OCI-LY1 (cell line): Measurements from ENCODE around the gene GGA2.

ENCODE experiments used
- H2AFZ ChIP-seq: fragments of 200-600 bp; sonication (generic), shearing (Covaris generic); 2 replicates; pipeline ENCODE4 v1.6.0; 2014; ENCODE audit warnings: antibody characterized with exemption, mild to moderate bottlenecking, low read length
- H3F3A ChIP-seq: fragments of 200-600 bp; sonication (generic), shearing (Covaris generic); 2 replicates; pipeline ENCODE4 v1.6.0; 2014; ENCODE audit warnings: mild to moderate bottlenecking, antibody characterized with exemption, low read length, moderate library complexity; ENCODE audit not compliant: insufficient read depth
- H3K27ac ChIP-seq: fragments of 200-600 bp; sonication (generic); 2 replicates; pipeline ENCODE4 v1.5.1; 2014; ENCODE audit warnings: low read length, mixed run types, mild to moderate bottlenecking, low read depth; ENCODE audit not compliant: poor library complexity, severe bottlenecking
- H3K27me3 ChIP-seq: fragments of 200-600 bp; sonication (generic); 2 replicates; pipeline ENCODE4 v1.6.0; 2014; ENCODE audit warnings: antibody characterized with exemption, mild to moderate bottlenecking, low read length, moderate library complexity; ENCODE audit not compliant: insufficient read depth
- H3K36me3 ChIP-seq: fragments of 200-600 bp; sonication (generic); 2 replicates; pipeline ENCODE4 v1.6.1; 2014; ENCODE audit warnings: mild to moderate bottlenecking, antibody characterized with exemption, low read length, moderate library complexity, mixed read lengths; ENCODE audit not compliant: insufficient read depth
- H3K4me1 ChIP-seq: fragments of 200-600 bp; sonication (generic); 2 replicates; pipeline ENCODE4 v1.5.1; 2014; ENCODE audit warnings: mild to moderate bottlenecking, low read length, moderate library complexity; ENCODE audit not compliant: insufficient read depth, severe bottlenecking
- H3K4me2 ChIP-seq: fragments of 200-600 bp; sonication (generic), shearing (Covaris generic); 2 replicates; pipeline ENCODE4 v1.6.1; 2014; ENCODE audit warnings: low read length
- H3K4me3 ChIP-seq: fragments of 200-600 bp; sonication (generic); 2 replicates; pipeline ENCODE4 v1.5.1; 2014; ENCODE audit warnings: low read length, low read depth, mild to moderate bottlenecking, mixed read lengths; ENCODE audit not compliant: poor library complexity, severe bottlenecking
- H3K79me2 ChIP-seq: fragments of 200-600 bp; shearing (Covaris generic); 2 replicates; pipeline ENCODE4 v1.6.1; 2016; ENCODE audit warnings: mixed run types, low read length, mixed read lengths; ENCODE audit not compliant: insufficient read depth
- H3K9ac ChIP-seq: fragments of 200-600 bp; sonication (generic), shearing (Covaris generic); 2 replicates; pipeline ENCODE4 v1.6.1; 2014; ENCODE audit warnings: mild to moderate bottlenecking, low read length, mixed read lengths
- H3K9me2 ChIP-seq: fragments of 200-600 bp; sonication (generic), shearing (Covaris generic); 2 replicates; pipeline ENCODE4 v1.6.1; 2014; ENCODE audit warnings: low read depth, mild to moderate bottlenecking, low read length, mixed read lengths
- H3K9me3 ChIP-seq: fragments of 200-600 bp; shearing (Covaris generic); 2 replicates; pipeline ENCODE4 v1.6.1; 2014; ENCODE audit warnings: low read length, mixed read lengths
- H4K20me1 ChIP-seq: fragments of 200-600 bp; sonication (generic), shearing (Covaris generic); 2 replicates; pipeline ENCODE4 v1.6.0; 2016; ENCODE audit warnings: mild to moderate bottlenecking, low read length; ENCODE audit not compliant: insufficient read depth
- EZH2 ChIP-seq: fragments of 200-600 bp; sonication (generic), shearing (Covaris generic); IDR thresholded peaks from 2 replicates; pipeline ENCODE4 v1.8.0; 2017; ENCODE audit warnings: borderline replicate concordance, mixed run types, mild to moderate bottlenecking, antibody characterized with exemption, low read length, moderate library complexity, mixed read lengths
- TF ChIP-seq, protein P1 (sequence below): fragments of 200-600 bp; sonication (generic), shearing (Covaris generic); IDR thresholded peaks from 2 replicates; pipeline ENCODE4 v1.5.1; 2017; ENCODE audit warnings: mild to moderate bottlenecking, antibody characterized with exemption, low read length, moderate library complexity, mixed read lengths

GGA2 gene

DNA sequence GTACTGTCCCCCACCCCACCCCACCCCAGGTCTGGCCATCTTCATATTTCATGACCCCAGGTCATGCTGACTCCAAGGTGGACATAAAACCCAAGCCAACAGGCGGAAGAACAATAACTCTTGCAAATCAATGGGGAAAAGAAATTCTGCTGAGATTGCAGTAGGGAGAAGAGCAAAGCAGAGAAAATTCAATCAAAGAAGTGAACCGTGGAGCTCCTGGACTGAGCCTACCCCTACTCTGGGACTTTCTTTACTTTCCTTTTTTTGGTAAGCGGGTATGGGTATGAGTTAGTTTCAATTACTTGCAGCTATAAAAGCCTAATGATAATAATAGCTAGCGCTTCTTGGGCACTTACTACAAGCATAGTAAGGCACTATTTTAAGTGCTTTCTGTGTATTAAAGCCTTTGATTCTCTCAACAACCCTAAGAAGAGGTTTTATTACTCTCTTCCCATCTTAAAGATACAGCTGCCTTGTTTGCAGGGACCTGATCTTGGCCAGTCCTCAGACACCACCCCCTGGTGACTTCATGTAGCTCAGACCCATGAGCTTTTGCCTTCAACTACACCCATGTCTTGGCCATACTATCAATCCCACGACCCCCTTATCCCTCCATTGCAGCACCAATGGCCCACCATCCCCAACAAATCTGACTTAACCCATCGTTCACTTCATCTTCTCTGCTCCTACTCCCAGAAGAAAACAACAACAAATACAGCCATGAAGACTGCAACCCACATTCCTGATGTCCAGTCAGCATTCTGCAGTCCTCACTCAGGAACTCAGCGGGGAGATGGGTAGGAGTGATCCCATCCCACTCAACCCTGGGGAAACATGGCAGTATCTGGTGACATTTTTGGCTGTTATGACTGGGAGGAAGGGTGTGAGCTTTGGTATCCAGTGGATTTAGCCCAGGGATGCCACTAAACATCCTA is 4.4 kb downstream of the GGA2 start:
- Histone ChIP-seq H3K9ac (peak overlapping the region; percentile 54; the same call in 1 of the 2 replicates), H4K20me1 (no peaks in the 10 kb centered on the region), H3F3A (no peaks in the 10 kb centered on the region), H3K36me3 (peaks cover 44% of the 10 kb centered on the region; the same call in 1 of the 2 replicates), H3K4me1 (peaks cover 80% of the 10 kb centered on the region), H3K9me3 (no peaks in the 10 kb centered on the region), H3K27ac (peak overlapping the region; percentile 84), H3K4me3 (peak overlapping the region; percentile 95), H3K4me2 (peak overlapping the region; percentile 89), H3K9me2 (no peaks in the 10 kb centered on the region), H3K79me2 (peaks cover 90% of the 10 kb centered on the region), H2AFZ (no peak overlapping the region), H3K27me3 (no peaks in the 10 kb centered on the region)
- TF ChIP-seq, protein P1, sequence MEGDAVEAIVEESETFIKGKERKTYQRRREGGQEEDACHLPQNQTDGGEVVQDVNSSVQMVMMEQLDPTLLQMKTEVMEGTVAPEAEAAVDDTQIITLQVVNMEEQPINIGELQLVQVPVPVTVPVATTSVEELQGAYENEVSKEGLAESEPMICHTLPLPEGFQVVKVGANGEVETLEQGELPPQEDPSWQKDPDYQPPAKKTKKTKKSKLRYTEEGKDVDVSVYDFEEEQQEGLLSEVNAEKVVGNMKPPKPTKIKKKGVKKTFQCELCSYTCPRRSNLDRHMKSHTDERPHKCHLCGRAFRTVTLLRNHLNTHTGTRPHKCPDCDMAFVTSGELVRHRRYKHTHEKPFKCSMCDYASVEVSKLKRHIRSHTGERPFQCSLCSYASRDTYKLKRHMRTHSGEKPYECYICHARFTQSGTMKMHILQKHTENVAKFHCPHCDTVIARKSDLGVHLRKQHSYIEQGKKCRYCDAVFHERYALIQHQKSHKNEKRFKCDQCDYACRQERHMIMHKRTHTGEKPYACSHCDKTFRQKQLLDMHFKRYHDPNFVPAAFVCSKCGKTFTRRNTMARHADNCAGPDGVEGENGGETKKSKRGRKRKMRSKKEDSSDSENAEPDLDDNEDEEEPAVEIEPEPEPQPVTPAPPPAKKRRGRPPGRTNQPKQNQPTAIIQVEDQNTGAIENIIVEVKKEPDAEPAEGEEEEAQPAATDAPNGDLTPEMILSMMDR = peak; percentile 19; the same call in 1 of the 2 replicates
- TF ChIP-seq EZH2 = no peak

DNA sequence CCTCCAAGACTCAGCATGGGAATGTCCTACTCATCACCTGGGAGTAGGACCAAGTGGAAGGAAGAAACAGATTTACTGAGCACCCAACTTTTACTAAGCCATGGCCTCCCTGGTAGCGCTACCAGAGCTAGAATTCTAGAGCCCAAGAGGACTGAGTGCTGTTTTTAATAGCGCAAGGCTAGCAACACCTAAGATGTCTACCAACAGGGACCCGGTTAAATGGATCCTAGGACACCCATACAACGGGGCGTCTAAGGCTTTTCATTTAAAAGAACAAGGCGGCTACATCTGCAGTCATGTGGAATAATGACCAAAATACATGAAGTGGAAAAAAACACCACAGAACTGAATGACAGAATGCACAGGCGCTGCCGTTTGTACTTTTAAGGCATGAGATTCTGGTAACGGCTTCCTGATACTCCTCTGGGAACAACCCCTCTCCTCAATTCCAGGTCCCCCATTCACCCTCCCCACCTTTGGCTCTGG is 5.1 kb downstream of the GGA2 start:
- Histone ChIP-seq H4K20me1 (no peaks in the 10 kb centered on the region), H3K4me3 (peak overlapping the region; percentile 95), H3K4me2 (peak overlapping the region; percentile 89)

DNA sequence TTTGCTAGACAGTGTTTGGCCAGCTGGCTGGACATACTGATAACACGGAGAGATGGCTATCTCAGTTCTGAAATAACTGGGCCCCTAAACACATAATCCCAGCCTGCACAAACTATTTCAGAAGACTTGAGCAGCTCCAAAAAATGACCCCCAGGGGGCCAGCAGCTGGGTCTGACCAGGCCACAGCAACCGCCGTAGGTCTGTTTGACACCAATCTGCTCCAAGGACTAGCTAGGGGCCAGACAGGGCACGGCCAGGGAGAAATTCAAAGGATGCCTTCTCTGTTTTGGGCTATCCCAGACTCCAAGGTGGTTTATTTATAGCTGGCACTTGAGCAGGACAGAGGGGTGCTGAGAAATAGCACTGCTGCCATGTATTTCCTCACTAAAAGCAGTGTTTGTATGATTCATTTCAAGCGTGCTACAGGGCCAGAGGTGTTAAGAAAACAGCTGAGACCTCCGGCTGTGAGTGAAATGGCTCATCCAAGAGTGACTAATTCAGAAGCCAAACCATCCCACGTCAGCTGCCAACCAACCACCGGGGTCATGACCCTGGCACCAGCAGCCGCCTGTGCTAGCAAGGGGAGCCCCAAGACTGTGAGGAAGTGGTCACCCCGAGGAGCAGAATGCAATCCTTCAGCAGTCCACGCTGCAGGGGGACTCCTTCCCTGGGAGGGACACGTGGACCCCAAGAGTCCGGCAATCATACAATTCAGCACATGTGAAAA is 5.7 kb downstream of the GGA2 start:
- H3K9me3 ChIP-seq = no peaks in the 10 kb centered on the region
- H3K4me3 ChIP-seq = peak overlapping the region; percentile 95
- H3K79me2 ChIP-seq = peaks cover 100% of the 10 kb centered on the region
- no peak overlapping the region for H2AFZ ChIP-seq
- no peaks in the 10 kb centered on the region for H3K27me3 ChIP-seq
- no peaks in the 10 kb centered on the region for H3F3A ChIP-seq
- H3K27ac ChIP-seq = peak overlapping the region; percentile 84
- TF ChIP-seq EZH2 = no peak
- TF ChIP-seq, protein P1 = no peak
- H4K20me1 ChIP-seq = no peaks in the 10 kb centered on the region
- H3K36me3 ChIP-seq = peaks cover 44% of the 10 kb centered on the region; the same call in 1 of the 2 replicates
- peak overlapping the region; percentile 24; the same call in 1 of the 2 replicates for H3K9ac ChIP-seq
- no peaks in the 10 kb centered on the region for H3K9me2 ChIP-seq
- peaks cover 87% of the 10 kb centered on the region for H3K4me1 ChIP-seq
- peak overlapping the region; percentile 89 for H3K4me2 ChIP-seq

More for the DNA sequence above, 5.1 kb downstream of the GGA2 start:
- H3K9ac ChIP-seq = peak overlapping the region; percentile 24; the same call in 1 of the 2 replicates
- H3K27ac ChIP-seq = peak overlapping the region; percentile 84
- H3K79me2 ChIP-seq = peaks cover 97% of the 10 kb centered on the region
- no peaks in the 10 kb centered on the region for H3F3A ChIP-seq
- no peak overlapping the region for H2AFZ ChIP-seq
- no peaks in the 10 kb centered on the region for H3K9me3 ChIP-seq
- no peaks in the 10 kb centered on the region for H3K9me2 ChIP-seq
- H3K36me3 ChIP-seq = peaks cover 44% of the 10 kb centered on the region; the same call in 1 of the 2 replicates
- no peak for TF ChIP-seq EZH2
- TF ChIP-seq, protein P1 = no peak
- peaks cover 81% of the 10 kb centered on the region for H3K4me1 ChIP-seq
- H3K27me3 ChIP-seq = no peaks in the 10 kb centered on the region
